ENCODE measurements around the gene ABAT.

The ABAT gene

GRCh38 chr16:8714807-8715206, 40.4 kb downstream of the ABAT start:
- no peak for DNase-seq (ENCODE audit: low spot score)
- no peak for TF ChIP-seq CTCF (IDR thresholded peaks at IDR 0.05; ENCODE audit: borderline replicate concordance, control extremely low read depth, extremely low read depth, insufficient read depth, missing control alignments)
- in situ Hi-C loops (cut with MboI; ENCODE audit: low sequenced_read_pairs, unreplicated experiment) = no loop called here

GRCh38 chr16:8716052-8716451, 41.6 kb downstream of the ABAT start:
- TF ChIP-seq CTCF (IDR thresholded peaks at IDR 0.05; ENCODE audit: borderline replicate concordance, control extremely low read depth, extremely low read depth, insufficient read depth, missing control alignments) = no peak
- in situ Hi-C loops (cut with MboI; ENCODE audit: low sequenced_read_pairs, unreplicated experiment) = no loop called here
- DNase-seq (ENCODE audit: low spot score) = no peak

DNA sequence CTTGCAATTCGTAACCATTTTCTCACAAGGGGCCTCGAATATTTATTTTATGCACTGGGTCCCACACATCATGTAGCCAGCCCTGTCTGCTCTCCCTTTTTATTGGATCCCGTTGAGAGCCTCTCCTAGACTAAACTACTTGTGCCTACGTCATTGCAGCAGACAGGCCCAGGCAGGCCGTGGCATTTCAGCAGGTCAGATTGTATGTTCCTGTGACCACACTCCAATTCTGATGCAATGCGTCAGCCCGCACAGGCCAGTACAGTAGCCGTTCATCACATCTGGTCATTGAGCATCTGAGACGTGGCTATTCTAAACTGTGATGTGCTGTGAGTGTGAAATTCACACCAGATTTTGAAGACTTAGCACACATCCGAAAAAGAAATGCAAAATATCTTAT, 42.2 kb downstream of the ABAT start:
- no peak for DNase-seq (ENCODE audit: low spot score)

DNA sequence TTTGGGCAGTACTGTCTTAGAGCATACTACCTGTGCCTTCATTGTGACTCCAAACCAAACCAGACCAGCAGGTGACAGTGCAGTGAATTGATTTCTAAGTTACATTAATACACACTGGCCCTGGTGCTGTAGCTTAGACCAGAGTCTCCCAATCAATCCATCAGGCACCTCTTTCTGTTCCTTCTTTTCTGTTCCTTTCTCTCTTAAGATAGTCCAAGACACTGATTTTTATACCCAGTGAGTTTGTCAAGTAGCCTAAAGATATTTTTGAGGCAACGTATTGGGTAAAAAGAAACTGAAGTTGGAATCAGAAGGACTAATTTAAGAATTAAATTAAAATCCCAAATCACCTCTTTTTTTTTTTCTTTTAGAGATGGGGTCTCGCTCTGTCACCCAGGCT, 43.1 kb downstream of the ABAT start:
- no peak for TF ChIP-seq CTCF (IDR thresholded peaks at IDR 0.05; ENCODE audit: borderline replicate concordance, control extremely low read depth, extremely low read depth, insufficient read depth, missing control alignments)
- in situ Hi-C loops (cut with MboI; ENCODE audit: low sequenced_read_pairs, unreplicated experiment) = no loop called here
- DNase-seq (ENCODE audit: low spot score) = no peak

More for the DNA sequence above, 42.2 kb downstream of the ABAT start:
- in situ Hi-C loops (cut with MboI; ENCODE audit: low sequenced_read_pairs, unreplicated experiment) = no loop called here
- TF ChIP-seq CTCF (IDR thresholded peaks at IDR 0.05; ENCODE audit: borderline replicate concordance, control extremely low read depth, extremely low read depth, insufficient read depth, missing control alignments) = no peak

GRCh38 chr16:8717892-8718415, 43.5 kb downstream of the ABAT start:
- no peak for DNase-seq (ENCODE audit: low spot score)
- in situ Hi-C loops (cut with MboI; ENCODE audit: low sequenced_read_pairs, unreplicated experiment) = no loop called here
- no peak for TF ChIP-seq CTCF (IDR thresholded peaks at IDR 0.05; ENCODE audit: borderline replicate concordance, control extremely low read depth, extremely low read depth, insufficient read depth, missing control alignments)

GRCh38 chr16:8718851-8719680, 44.6 kb downstream of the ABAT start:
- no peak for DNase-seq (ENCODE audit: low spot score)

More at GRCh38 chr16:8718851-8719680, 44.6 kb downstream of the ABAT start:
- in situ Hi-C loops (cut with MboI; ENCODE audit: low sequenced_read_pairs, unreplicated experiment) = no loop called here
- no peak for TF ChIP-seq CTCF (IDR thresholded peaks at IDR 0.05; ENCODE audit: borderline replicate concordance, control extremely low read depth, extremely low read depth, insufficient read depth, missing control alignments)

Measured in GM13976 (cell line).